ENCODE data around the gene OR56B4.
"Not testable (repeated sequence)": the region's sequence is repeated elsewhere in the genome, so short reads cannot be mapped to it uniquely, and the experiment has no call there.

DNA sequence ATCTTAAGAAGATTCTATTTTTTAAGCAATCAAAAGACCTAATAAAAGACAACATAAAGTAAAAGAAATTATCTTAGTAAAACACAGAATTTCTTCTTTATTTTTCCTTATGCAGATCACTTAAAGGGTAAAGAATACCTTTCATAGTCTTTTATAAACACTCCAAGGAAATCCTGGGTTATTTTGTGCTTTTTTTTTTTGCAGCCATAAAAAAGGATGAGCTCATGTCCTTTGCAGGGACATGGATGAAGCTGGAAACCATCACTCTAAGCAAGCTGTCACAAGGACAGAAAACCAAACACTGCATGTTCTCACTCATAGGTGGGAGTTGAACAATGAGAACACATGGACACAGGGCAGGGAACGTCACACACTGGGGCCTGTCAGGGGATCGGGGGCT lies 28.5 kb downstream of the OR56B4 start:
- TF ChIP-seq, protein P1, sequence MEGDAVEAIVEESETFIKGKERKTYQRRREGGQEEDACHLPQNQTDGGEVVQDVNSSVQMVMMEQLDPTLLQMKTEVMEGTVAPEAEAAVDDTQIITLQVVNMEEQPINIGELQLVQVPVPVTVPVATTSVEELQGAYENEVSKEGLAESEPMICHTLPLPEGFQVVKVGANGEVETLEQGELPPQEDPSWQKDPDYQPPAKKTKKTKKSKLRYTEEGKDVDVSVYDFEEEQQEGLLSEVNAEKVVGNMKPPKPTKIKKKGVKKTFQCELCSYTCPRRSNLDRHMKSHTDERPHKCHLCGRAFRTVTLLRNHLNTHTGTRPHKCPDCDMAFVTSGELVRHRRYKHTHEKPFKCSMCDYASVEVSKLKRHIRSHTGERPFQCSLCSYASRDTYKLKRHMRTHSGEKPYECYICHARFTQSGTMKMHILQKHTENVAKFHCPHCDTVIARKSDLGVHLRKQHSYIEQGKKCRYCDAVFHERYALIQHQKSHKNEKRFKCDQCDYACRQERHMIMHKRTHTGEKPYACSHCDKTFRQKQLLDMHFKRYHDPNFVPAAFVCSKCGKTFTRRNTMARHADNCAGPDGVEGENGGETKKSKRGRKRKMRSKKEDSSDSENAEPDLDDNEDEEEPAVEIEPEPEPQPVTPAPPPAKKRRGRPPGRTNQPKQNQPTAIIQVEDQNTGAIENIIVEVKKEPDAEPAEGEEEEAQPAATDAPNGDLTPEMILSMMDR (conservative IDR thresholded peaks at IDR 0.05; ENCODE audit: low read length): not testable (repeated sequence)
- TF ChIP-seq EZH2phosphoT487 (IDR thresholded peaks at IDR 0.05; ENCODE audit: borderline replicate concordance, low read depth, low read length): not testable (repeated sequence)

Measured in OCI-LY7 (cell line).